Ishikawa (cell line): ENCODE measurements around the gene HNRNPD.

Source experiments
- CEBPB ChIP-seq: IDR thresholded peaks from 2 replicates; pipeline ENCODE4 v1.6.1; 2012
- CREB1 ChIP-seq: IDR thresholded peaks from 2 replicates; pipeline ENCODE4 v1.6.1; 2012; ENCODE audit warnings: low read depth
- EGR1 ChIP-seq: IDR thresholded peaks from 2 replicates; pipeline ENCODE4 v1.6.1; 2012
- EP300 ChIP-seq: IDR thresholded peaks from 2 replicates; pipeline ENCODE4 v1.6.1; 2012; ENCODE audit warnings: borderline replicate concordance
- FOXM1 ChIP-seq: IDR thresholded peaks from 2 replicates; pipeline ENCODE4 v1.6.1; 2012; ENCODE audit warnings: low read depth, borderline replicate concordance
- MAX ChIP-seq: IDR thresholded peaks from 2 replicates; pipeline ENCODE4 v1.6.1; 2012
- NFIC ChIP-seq: IDR thresholded peaks from 2 replicates; pipeline ENCODE4 v1.6.1; 2012
- RAD21 ChIP-seq: IDR thresholded peaks from 2 replicates; pipeline ENCODE4 v1.6.1; 2012; ENCODE audit warnings: low read depth
- REST ChIP-seq: IDR thresholded peaks from 2 replicates; pipeline ENCODE4 v1.6.1; 2012; ENCODE audit warnings: low read depth, mild to moderate bottlenecking
- TAF1 ChIP-seq: IDR thresholded peaks from 2 replicates; pipeline ENCODE4 v1.6.1; 2012; ENCODE audit warnings: low read depth, mild to moderate bottlenecking
- TCF12 ChIP-seq: IDR thresholded peaks from 2 replicates; pipeline ENCODE4 v1.6.1; 2012; ENCODE audit warnings: low read depth
- TEAD4 ChIP-seq: IDR thresholded peaks from 2 replicates; pipeline ENCODE4 v1.6.1; 2012
- USF1 ChIP-seq: IDR thresholded peaks from 2 replicates; pipeline ENCODE4 v1.6.1; 2012
- YY1 ChIP-seq: IDR thresholded peaks from 2 replicates; pipeline ENCODE4 v1.6.1; 2012; ENCODE audit warnings: low read depth
- ZBTB7A ChIP-seq: IDR thresholded peaks from 2 replicates; pipeline ENCODE4 v1.6.1; 2012; ENCODE audit warnings: low read depth

HNRNPD gene

GRCh38 chr4:82354788-82355187, 19.0 kb downstream of the HNRNPD start:
- no peak for TF ChIP-seq MAX
- TF ChIP-seq ZBTB7A = no peak
- TF ChIP-seq RAD21 = no peak
- TF ChIP-seq EP300 = no peak
- TF ChIP-seq USF1 = no peak
- no peak for TF ChIP-seq NFIC
- no peak for TF ChIP-seq CEBPB
- no peak for TF ChIP-seq YY1
- no peak for TF ChIP-seq FOXM1
- TF ChIP-seq CREB1 = no peak
- no peak for TF ChIP-seq EGR1
- no peak for TF ChIP-seq TCF12
- TF ChIP-seq TAF1 = no peak
- no peak for TF ChIP-seq REST
- no peak for TF ChIP-seq TEAD4

- no peak for TF ChIP-seq MAX
- TF ChIP-seq FOXM1 = no peak
- TF ChIP-seq USF1 = no peak
- TF ChIP-seq EP300 = no peak
- no peak for TF ChIP-seq ZBTB7A
- TF ChIP-seq NFIC = no peak
- no peak for TF ChIP-seq REST
- no peak for TF ChIP-seq TEAD4
- no peak for TF ChIP-seq EGR1
- no peak for TF ChIP-seq RAD21
- no peak for TF ChIP-seq TCF12
- TF ChIP-seq CEBPB = no peak
- TF ChIP-seq TAF1 = no peak
- no peak for TF ChIP-seq YY1
- TF ChIP-seq CREB1 = no peak
These were observed 20.9 kb downstream of the HNRNPD start for GRCh38 chr4:82352825-82353366.

- TF ChIP-seq EP300 (no peak), FOXM1 (no peak), REST (no peak), MAX (no peak), TCF12 (no peak), CEBPB (no peak), USF1 (no peak), EGR1 (no peak), CREB1 (no peak), ZBTB7A (no peak), NFIC (no peak), YY1 (no peak), TEAD4 (no peak), TAF1 (no peak), RAD21 (no peak)
These were observed 21.5 kb downstream of the HNRNPD start for GRCh38 chr4:82352118-82352824.
